ENCODE measurements around the gene ARHGEF5.
"Not testable (repeated sequence)": the region's sequence is repeated elsewhere in the genome, so short reads cannot be mapped to it uniquely, and the experiment has no call there.

The ARHGEF5 gene

DNA sequence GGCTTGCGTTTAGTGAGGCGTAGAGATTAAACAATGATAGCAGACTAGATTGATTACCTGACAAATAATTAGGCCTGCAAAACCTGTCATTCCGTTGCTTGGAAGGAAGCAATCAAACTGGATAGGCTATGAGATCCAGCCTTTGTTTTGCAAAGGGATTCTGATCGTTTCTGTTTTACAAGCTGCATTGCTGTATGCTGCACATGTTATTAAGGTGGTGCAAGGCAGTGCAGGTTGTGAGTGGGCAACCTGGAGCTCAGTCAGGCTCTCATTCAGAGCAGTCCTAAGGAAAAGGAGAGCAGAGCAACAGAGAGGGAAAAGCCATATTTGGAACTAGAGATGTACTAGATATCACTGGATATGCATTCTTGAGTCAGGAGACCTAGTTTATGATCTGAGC is 55.2 kb downstream of the ARHGEF5 start:
- Histone ChIP-seq H3K36me3 (no peaks in the 10 kb centered on the region), H3K27ac (no peak overlapping the region), H3K4me1 (peaks cover 0 to 7% (median 5%) of the 10 kb centered on the region in 4 donors), H3K4me3 (no peak overlapping the region), H3K27me3 (peaks cover 0 to under 1% of the 10 kb centered on the region in 2 donors), H3K9me3 (no peaks in the 10 kb centered on the region)
- TF ChIP-seq, protein P1, sequence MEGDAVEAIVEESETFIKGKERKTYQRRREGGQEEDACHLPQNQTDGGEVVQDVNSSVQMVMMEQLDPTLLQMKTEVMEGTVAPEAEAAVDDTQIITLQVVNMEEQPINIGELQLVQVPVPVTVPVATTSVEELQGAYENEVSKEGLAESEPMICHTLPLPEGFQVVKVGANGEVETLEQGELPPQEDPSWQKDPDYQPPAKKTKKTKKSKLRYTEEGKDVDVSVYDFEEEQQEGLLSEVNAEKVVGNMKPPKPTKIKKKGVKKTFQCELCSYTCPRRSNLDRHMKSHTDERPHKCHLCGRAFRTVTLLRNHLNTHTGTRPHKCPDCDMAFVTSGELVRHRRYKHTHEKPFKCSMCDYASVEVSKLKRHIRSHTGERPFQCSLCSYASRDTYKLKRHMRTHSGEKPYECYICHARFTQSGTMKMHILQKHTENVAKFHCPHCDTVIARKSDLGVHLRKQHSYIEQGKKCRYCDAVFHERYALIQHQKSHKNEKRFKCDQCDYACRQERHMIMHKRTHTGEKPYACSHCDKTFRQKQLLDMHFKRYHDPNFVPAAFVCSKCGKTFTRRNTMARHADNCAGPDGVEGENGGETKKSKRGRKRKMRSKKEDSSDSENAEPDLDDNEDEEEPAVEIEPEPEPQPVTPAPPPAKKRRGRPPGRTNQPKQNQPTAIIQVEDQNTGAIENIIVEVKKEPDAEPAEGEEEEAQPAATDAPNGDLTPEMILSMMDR (IDR thresholded peaks at IDR 0.05): no peak
- intact Hi-C loops (cut with DNase I; ENCODE audit: low total_unique reads): no loop called here
- DNase-seq: no peak

DNA sequence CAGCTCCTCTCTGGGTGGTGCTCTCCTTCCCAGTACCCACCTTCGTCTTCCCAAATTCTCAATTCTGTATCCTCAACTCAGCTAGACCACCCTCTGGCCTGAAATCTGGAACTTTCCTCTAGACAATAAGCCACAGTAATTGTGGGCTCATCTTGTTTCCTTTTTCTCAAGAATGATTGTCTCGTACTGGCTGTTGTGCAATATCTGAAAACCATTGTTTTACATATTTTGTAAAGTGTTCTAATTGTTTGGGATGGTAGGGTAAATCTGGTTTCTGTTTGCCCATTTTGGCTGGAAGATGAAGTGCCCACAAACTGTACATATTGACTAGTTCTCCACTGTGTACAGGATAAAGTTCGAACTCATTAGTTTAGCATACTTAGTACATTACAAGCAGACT is 59.6 kb downstream of the ARHGEF5 start:
- Histone ChIP-seq H3K36me3 (no peaks in the 10 kb centered on the region), H3K4me3 (no peak overlapping the region), H3K9me3 (no peaks in the 10 kb centered on the region), H3K27me3 (no peaks in the 10 kb centered on the region), H3K27ac (no peak overlapping the region), H3K4me1 (no peaks in the 10 kb centered on the region)
- DNase-seq: no peak
- intact Hi-C loops (cut with DNase I; ENCODE audit: low total_unique reads): no loop called here
- TF ChIP-seq, protein P1 (IDR thresholded peaks at IDR 0.05): no peak

DNA sequence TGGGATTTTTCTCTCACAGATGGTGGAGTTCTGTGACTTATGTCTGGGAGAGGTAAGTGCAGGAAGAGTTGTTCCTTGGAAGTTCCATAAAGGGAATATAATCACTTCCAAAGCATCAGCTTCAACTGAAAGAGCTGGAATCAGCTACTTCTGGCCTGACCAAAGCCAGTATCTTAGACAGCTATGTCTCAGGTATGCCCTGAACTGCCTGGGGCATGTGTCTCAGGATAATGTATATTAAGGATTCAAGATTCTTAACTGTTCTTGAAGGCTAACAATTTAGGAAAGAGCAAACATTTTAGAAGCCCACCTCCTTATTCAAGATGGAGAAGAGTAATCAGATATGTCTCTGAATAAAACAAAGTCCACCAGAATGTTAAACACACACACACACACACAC is 60.7 kb downstream of the ARHGEF5 start:
- Histone ChIP-seq H3K4me1 (no peaks in the 10 kb centered on the region), H3K27ac (no peak overlapping the region), H3K27me3 (no peaks in the 10 kb centered on the region), H3K9me3 (no peaks in the 10 kb centered on the region), H3K36me3 (no peaks in the 10 kb centered on the region), H3K4me3 (no peak overlapping the region)
- DNase-seq: no peak
- TF ChIP-seq, protein P1 (IDR thresholded peaks at IDR 0.05): no peak
- intact Hi-C loops (cut with DNase I; ENCODE audit: low total_unique reads): no loop called here

DNA sequence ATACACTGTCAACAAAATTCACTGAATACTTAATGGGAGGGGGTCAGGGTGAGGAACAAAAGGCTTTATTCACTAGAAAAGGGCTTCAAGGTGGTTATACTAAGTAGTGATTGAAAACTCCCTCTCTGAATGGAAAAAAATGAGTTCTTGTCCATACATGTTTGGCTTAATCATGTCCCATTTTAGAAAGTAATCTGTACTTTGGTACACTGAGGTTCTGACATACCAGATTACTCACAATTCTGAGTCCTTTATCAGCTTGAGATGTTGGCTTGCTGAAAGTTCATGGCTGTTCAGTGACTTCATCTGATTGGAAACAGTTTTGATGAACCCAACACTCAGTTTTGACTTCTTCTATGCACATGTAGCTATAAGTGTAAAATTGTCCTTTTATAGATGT is 61.1 kb downstream of the ARHGEF5 start:
- Histone ChIP-seq H3K27me3 (no peaks in the 10 kb centered on the region), H3K27ac (no peak overlapping the region), H3K36me3 (no peaks in the 10 kb centered on the region), H3K4me3 (no peak overlapping the region), H3K4me1 (no peaks in the 10 kb centered on the region), H3K9me3 (no peaks in the 10 kb centered on the region)
- TF ChIP-seq, protein P1 (IDR thresholded peaks at IDR 0.05): no peak
- DNase-seq: no peak
- intact Hi-C loops (cut with DNase I; ENCODE audit: low total_unique reads): no loop called here

DNA sequence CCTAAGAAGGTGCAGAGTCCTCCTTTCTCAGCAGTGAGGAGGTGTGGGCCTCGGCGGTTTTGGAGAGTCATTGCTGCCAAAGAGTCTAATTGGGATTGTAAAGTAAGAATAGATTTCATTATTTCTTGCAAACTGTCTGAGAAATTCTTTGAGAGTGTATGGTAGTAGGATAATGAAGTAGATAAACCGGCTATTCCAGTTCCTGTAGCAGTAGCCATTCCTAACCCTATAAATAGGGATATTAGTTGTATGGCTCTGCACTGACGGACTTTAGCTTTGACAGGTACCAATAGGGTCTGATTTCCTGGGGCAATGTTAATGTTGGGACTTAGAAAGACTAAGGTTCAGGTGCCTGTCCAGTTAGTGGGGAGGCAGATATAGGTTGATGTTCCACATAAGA is 63.7 kb downstream of the ARHGEF5 start:
- H3K4me3 ChIP-seq; H3K36me3 ChIP-seq; DNase-seq; H3K27ac ChIP-seq; H3K4me1 ChIP-seq; H3K27me3 ChIP-seq; H3K9me3 ChIP-seq; intact Hi-C loops (cut with DNase I; ENCODE audit: low total_unique reads): not testable (repeated sequence)

DNA sequence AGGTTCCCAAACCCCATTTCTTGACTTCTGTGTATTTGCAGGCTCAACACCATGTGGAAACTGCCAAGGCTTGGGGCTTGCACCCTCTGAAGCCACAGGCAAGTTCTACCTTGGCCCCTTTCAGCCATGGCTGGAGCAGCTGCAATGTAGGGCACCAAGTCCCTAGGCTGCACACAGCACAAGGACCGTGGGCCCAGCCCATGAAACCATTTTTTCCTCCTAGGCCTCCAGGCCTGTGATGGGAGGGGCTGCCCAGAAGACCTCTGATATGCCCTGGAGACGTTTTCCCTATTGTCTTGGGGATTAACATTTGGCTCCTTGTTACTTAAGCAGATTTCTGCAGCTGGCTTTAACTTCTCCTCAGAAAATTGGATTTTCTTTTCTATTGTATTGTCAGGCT is 72.3 kb downstream of the ARHGEF5 start:
- H3K36me3 ChIP-seq; DNase-seq; intact Hi-C loops (cut with DNase I; ENCODE audit: low total_unique reads); H3K4me3 ChIP-seq; H3K4me1 ChIP-seq; H3K27me3 ChIP-seq; H3K27ac ChIP-seq: not testable (repeated sequence)
- peaks cover 0 to 14% (median 7%) of the 10 kb centered on the region in 3 donors for H3K9me3 ChIP-seq

DNA sequence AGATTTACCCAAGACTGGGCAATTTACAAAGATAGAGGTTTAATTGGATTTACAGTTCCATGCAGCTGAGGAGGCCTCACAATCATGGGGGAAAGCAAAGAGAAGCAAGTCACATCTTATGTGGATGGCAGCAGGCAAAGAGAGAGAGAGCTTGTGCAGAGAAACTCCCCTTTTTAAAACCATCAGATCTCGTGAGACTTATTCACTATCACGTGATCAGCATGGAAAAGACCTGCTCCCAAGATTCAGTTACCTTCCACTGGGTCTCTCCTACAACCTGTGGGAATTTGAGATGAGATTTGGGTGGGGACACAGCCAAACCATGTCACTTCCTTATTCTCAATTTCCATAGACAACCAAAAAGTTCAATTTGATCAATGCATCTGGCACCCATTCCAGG is 73.2 kb downstream of the ARHGEF5 start:
- DNase-seq: no peak
- no peak overlapping the region for H3K27ac ChIP-seq
- peaks cover 0 to 14% (median 7%) of the 10 kb centered on the region in 3 donors for H3K9me3 ChIP-seq
- no peak overlapping the region for H3K4me3 ChIP-seq
- no peaks in the 10 kb centered on the region for H3K27me3 ChIP-seq
- H3K36me3 ChIP-seq: no peaks in the 10 kb centered on the region
- no peaks in the 10 kb centered on the region for H3K4me1 ChIP-seq
- TF ChIP-seq, protein P1 (IDR thresholded peaks at IDR 0.05): no peak
- intact Hi-C loops (cut with DNase I; ENCODE audit: low total_unique reads): no loop called here
